ENCODE data around the gene DGKQ.

DGKQ gene

DNA sequence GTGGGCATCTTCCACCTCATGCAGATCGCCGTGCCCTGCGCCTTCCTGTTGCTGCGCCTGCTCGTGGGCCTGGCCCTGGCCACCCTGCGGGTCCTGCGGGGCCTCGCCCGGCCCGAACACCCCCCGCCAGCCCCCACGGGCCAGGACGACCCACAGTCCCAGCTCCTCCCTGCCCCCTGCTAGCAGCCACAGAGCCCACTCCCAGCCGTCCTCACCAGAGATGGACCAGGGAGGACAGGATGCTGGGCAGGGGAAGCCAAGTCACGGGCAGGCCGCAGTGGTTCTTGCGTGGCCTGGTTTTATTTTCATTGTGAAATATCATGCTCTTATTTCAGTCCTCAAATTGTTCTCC is 15.1 kb downstream of the DGKQ start:
- no peak for TF ChIP-seq CTCF (IDR thresholded peaks at IDR 0.05; ENCODE audit: low read depth, low read length)
- no peak for DNase-seq (ENCODE audit: extremely low read depth, low read depth)

GRCh38 chr4:957581-958313 is 15.6 kb downstream of the DGKQ start:
- no peak for DNase-seq (ENCODE audit: extremely low read depth, low read depth)
- no peak for TF ChIP-seq CTCF (IDR thresholded peaks at IDR 0.05; ENCODE audit: low read depth, low read length)

GRCh38 chr4:957231-957580 is 16.2 kb downstream of the DGKQ start:
- no peak for DNase-seq (ENCODE audit: extremely low read depth, low read depth)
- no peak for TF ChIP-seq CTCF (IDR thresholded peaks at IDR 0.05; ENCODE audit: low read depth, low read length)

- TF ChIP-seq CTCF (IDR thresholded peaks at IDR 0.05; ENCODE audit: low read depth, low read length), result no peak
- DNase-seq (ENCODE audit: extremely low read depth, low read depth), result no peak
Measured at GRCh38 chr4:956531-957230, 16.7 kb downstream of the DGKQ start.

DNA sequence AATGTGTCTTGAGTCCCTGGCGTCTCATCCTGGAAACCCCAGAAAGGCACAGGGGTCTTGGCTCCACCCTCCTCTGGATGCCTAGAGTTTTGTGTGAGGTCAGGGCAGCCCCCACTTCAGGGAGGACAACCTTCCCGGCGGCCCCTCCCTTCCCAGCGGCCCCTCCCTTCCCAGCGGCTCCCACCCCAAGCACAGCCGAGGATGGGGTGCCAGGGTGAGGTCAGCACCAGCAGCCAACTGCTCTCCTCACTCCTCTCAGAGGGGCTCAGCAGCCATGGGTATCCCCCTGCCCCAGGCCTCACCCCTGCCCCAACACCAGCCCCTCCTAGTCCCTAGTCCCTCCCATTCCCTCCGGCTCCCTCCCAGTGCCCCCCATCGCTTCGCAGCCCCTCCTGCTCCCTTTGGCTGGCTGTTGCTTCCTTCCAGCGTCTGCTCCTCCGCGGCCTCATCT is 17.4 kb downstream of the DGKQ start:
- no peak for DNase-seq (ENCODE audit: extremely low read depth, low read depth)
- TF ChIP-seq CTCF (IDR thresholded peaks at IDR 0.05; ENCODE audit: low read depth, low read length), result no peak

DNA sequence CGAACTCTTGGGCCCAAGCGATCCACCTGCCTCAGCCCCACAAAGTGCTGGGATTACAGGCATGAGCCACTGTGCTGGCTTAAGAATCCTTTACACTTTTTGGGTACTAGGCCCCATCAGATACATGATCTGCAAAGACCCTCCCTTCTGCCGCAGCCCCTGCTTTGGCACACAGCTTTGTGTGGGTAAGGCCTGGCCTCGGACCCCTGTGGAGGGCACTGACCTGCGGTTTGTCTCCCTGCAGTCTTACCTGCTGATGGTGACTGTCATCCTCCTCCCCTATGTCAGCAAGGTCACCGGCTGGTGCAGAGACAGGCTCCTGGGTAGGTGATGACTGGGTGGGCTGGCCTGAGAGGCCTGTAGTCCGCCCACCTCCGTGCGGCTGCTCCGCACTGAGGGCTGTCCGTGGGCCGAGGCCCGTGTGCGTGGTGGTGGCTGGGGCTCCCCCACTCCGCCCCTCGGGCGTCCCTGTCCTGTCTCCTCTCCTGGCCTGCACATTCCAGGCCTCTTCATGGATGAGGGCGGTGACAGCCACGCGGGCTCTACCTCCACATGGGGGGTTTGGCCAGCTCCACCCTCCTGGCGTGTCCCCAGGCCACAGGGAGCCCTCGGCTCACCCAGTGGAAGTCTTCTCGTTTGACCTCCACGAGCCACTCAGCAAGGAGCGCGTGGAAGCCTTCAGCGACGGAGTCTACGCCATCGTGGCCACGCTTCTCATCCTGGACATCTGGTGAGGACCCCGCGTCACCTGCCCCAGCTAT is 18.0 kb downstream of the DGKQ start:
- no peak for TF ChIP-seq CTCF (IDR thresholded peaks at IDR 0.05; ENCODE audit: low read depth, low read length)
- DNase-seq (ENCODE audit: extremely low read depth, low read depth), result no peak

Measured in AG09319 (cell line).